Pancreas (tissue), 10 donors: ENCODE data around the gene PGM2L1. TPM values are rescaled to one million over a fixed set of nuclear protein-coding genes. Genes with fewer than 3 reads are reported as not detected.
A peak's percentile ranks its signal among the peaks of the same experiment; 100 is the strongest.
"Not testable (repeated sequence)": the region's sequence is repeated elsewhere in the genome, so short reads cannot be mapped to it uniquely, and the experiment has no call there.

Experiments used
- ATAC-seq, 4 donors: fragments of 200-7000 bp; cut with Tn5 transposase; one replicate each; pipeline versions ENCODE4 v1.8.0 to v1.9.1; 2020; ENCODE audit warnings: mild to moderate bottlenecking in 4 of 4, moderate library complexity in 4 of 4
- DNase-seq, 6 donors: peaks; one replicate each; pipeline ENCODE4 v3.0.0-alpha.2; 2020
- FAIRE-seq: peaks from 2 replicates; lab custom pipeline; 2012; peaks lifted over from hg19 to GRCh38; lab: Jason Lieb, UNC
- H3K27ac ChIP-seq, 4 donors: fragments of 200-600 bp; sonication (generic); 1 replicate in 3 of 4; 2 replicates in 1 of 4; pipeline versions ENCODE4 v1.5.0 to v1.8.0; 2020
- H3K27me3 ChIP-seq, 4 donors: fragments of 200-600 bp; one replicate each; pipeline ENCODE4 v1.8.0; 2021
- H3K36me3 ChIP-seq, 3 donors: fragments of 200-600 bp; sonication (generic) in 1 of 3; one replicate each; pipeline versions ENCODE4 v1.5.0 to v1.8.0; 2020 to 2021
- H3K4me1 ChIP-seq, 3 donors: fragments of 200-600 bp; one replicate each; pipeline ENCODE4 v1.8.0; 2021
- H3K4me3 ChIP-seq, 4 donors: fragments of 200-600 bp; sonication (generic) in 2 of 4; one replicate each; pipeline versions ENCODE4 v1.5.0 to v1.8.0; 2020 to 2021
- H3K9me3 ChIP-seq, 4 donors: fragments of 200-600 bp; one replicate each; pipeline ENCODE4 v1.8.0; 2021
- WGBS, 2 donors: extraction: QIAGEN DNeasy Blood & Tissue Kit; methylation state at CpG; one replicate each; pipeline ENCODE4 v1.1.7; 2013; 5-methylcytosine and 5-hydroxymethylcytosine counted together
- intact Hi-C, 3 donors: fragments of 100-400 bp; cut with DNase I; formaldehyde crosslinking; loops; one replicate each; pipeline versions ENCODE4 v1.11.1 to v1.14.2; 2022
- polyA plus RNA-seq, 2 donors: library from polyadenylated mRNA; stranded (reverse); fragments of 200-250 nt; gene quantifications; one replicate each; pipeline ENCODE4 v1.2.3, GENCODE V29; 2013
- total RNA-seq, 6 donors: library from RNA; stranded (reverse); fragmentation: NEBNext Ultra II Directional in 4 of 6; extraction: Animal tissue kit (Norgen Biotek cat#: 25700) in 4 of 6; gene quantifications; one replicate each; pipeline versions ENCODE4 v1.2.1 to v1.2.4, GENCODE V29; 2021 to 2023
- TF ChIP-seq, protein P1 (sequence below), 4 donors: fragments of 200-600 bp; sonication (generic) in 3 of 4; IDR thresholded peaks; one replicate each; pipeline versions ENCODE4 v1.5.0 to v1.8.0; 2021; ENCODE audit warnings: antibody characterized with exemption in 4 of 4
- donor health status: healthy with polysubstance abuse.
- donor health status: DM: no; HTN: no; CAD: no; lungs with moderate emphysema.
- donor health status: DM: no; HTN: no; CAD: no.
- donor health status: control.
- donor health status: control.
- donor health status: Bipolar disorder and iron deficiency.
- donor health status: DM: yes; HTN: yes; CAD: no.
- donor health status: DM: no; HTN: no; CAD: no.
- donor health status: DM: no; HTN: no; CAD: no.
- donor health status: DM: yes; HTN: yes; CAD: no.

Gene PGM2L1
- total and polyA plus RNA-seq, 8 donors: 0.96 to 9.5 (median 3.5) TPM

GRCh38 chr11:74339619-74340018 lies 58.6 kb downstream of the PGM2L1 start:
- H3K27me3 ChIP-seq: no peaks in the 10 kb centered on the region

GRCh38 chr11:74338963-74339362 lies 59.3 kb downstream of the PGM2L1 start:
- FAIRE-seq: no peak
- TF ChIP-seq, protein P1, sequence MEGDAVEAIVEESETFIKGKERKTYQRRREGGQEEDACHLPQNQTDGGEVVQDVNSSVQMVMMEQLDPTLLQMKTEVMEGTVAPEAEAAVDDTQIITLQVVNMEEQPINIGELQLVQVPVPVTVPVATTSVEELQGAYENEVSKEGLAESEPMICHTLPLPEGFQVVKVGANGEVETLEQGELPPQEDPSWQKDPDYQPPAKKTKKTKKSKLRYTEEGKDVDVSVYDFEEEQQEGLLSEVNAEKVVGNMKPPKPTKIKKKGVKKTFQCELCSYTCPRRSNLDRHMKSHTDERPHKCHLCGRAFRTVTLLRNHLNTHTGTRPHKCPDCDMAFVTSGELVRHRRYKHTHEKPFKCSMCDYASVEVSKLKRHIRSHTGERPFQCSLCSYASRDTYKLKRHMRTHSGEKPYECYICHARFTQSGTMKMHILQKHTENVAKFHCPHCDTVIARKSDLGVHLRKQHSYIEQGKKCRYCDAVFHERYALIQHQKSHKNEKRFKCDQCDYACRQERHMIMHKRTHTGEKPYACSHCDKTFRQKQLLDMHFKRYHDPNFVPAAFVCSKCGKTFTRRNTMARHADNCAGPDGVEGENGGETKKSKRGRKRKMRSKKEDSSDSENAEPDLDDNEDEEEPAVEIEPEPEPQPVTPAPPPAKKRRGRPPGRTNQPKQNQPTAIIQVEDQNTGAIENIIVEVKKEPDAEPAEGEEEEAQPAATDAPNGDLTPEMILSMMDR (IDR thresholded peaks at IDR 0.05): no peak
- peak; percentile 85 to 97 (median 94) for ATAC-seq
- no peak overlapping the region for H3K4me3 ChIP-seq
- peaks cover 0 to 16% (median 8%) of the 10 kb centered on the region in 3 donors for H3K4me1 ChIP-seq
- DNase-seq: peak in 3 of 6 donors; percentile 19 to 59 (median 38)
- H3K27me3 ChIP-seq: no peaks in the 10 kb centered on the region
- no peaks in the 10 kb centered on the region for H3K9me3 ChIP-seq
- H3K36me3 ChIP-seq: no peaks in the 10 kb centered on the region
- intact Hi-C loops: no loop called here
- WGBS, 2 donors: 15 to 16% methylated on average over 6 of the region's 6 CpGs
- peak overlapping the region in 1 of 4 donors; percentile 6 for H3K27ac ChIP-seq

More at GRCh38 chr11:74339619-74340018, 58.6 kb downstream of the PGM2L1 start:
- Histone ChIP-seq H3K9me3 (no peaks in the 10 kb centered on the region), H3K36me3 (no peaks in the 10 kb centered on the region), H3K27ac (peak overlapping the region in 1 of 4 donors; percentile 6), H3K4me3 (no peak overlapping the region), H3K4me1 (peaks cover 0 to 16% (median 8%) of the 10 kb centered on the region in 3 donors)
- DNase-seq: no peak
- TF ChIP-seq, protein P1 (IDR thresholded peaks at IDR 0.05): no peak
- intact Hi-C loops: no loop called here
- peak in 1 of 4 donors; percentile 15 for ATAC-seq
- FAIRE-seq: no peak

DNA sequence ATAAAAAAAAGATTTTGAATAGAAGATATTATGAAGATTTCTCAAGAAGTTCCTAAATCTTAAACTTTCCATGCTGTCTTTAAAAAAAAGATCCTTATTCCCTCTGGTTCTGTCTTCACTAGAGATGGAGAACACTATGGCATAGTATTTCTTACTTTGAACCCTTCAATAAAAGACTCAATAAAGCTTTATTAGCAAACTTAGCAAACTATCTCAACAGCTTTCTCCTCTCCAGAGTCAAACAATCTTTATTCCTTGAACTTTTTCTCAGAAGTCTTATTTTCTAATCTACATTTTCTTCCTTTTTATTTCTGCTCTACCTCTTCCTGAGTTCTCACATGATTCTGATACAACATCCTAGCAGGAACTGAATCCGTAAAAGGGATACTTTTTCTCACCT lies 65.0 kb downstream of the PGM2L1 start:
- FAIRE-seq (no peak), ATAC-seq (no peak), DNase-seq (no peak)
- H3K9me3 ChIP-seq: no peaks in the 10 kb centered on the region
- H3K27me3 ChIP-seq: no peaks in the 10 kb centered on the region
- H3K36me3 ChIP-seq: no peaks in the 10 kb centered on the region
- peaks cover 0 to 12% (median 5%) of the 10 kb centered on the region in 3 donors for H3K4me1 ChIP-seq
- intact Hi-C loops: no loop called here
- 95 to 100% methylated on average over 1 of the region's 1 CpG for WGBS, 2 donors
- no peak overlapping the region for H3K27ac ChIP-seq
- TF ChIP-seq, protein P1 (IDR thresholded peaks at IDR 0.05): no peak
- H3K4me3 ChIP-seq: no peak overlapping the region

GRCh38 chr11:74332291-74332690 lies 65.9 kb downstream of the PGM2L1 start:
- Histone ChIP-seq H3K4me1 (peaks cover 0 to 13% (median 5%) of the 10 kb centered on the region in 3 donors), H3K27ac (no peak overlapping the region), H3K36me3 (no peaks in the 10 kb centered on the region), H3K27me3 (no peaks in the 10 kb centered on the region), H3K4me3 (no peak overlapping the region), H3K9me3 (no peaks in the 10 kb centered on the region)
- 94 to 98% methylated on average over 1 of the region's 1 CpG for WGBS, 2 donors
- intact Hi-C loops: no loop called here
- TF ChIP-seq, protein P1 (IDR thresholded peaks at IDR 0.05): no peak
- FAIRE-seq: no peak
- ATAC-seq: no peak
- no peak for DNase-seq

DNA sequence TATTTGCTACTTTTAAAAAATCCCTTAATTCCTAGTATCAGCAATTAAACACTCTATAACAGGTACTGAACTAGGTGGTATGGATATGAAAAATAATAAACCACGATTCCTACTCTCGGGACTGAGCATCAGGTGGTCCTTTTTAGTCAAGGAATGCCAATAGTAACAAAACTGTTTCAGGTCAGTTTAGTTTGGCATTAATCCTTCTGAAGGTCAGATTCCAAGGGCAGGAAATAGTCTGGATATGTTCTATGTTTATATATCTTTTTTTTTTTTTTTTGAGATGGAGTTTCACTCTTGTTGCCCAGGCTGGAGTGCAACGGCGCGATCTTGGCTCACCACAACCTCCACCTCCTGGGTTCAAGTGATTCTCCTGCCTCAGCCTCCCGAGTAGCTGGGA lies 67.2 kb downstream of the PGM2L1 start:
- H3K4me1 ChIP-seq: peaks cover 9 to 24% (median 10%) of the 10 kb centered on the region in 3 donors
- H3K27ac ChIP-seq, H3K4me3 ChIP-seq, DNase-seq, H3K36me3 ChIP-seq, FAIRE-seq, intact Hi-C loops, H3K9me3 ChIP-seq, H3K27me3 ChIP-seq: not testable (repeated sequence)
- WGBS, 2 donors: 36 to 58% methylated on average over 6 of the region's 6 CpGs
- peak in 1 of 4 donors; percentile 56 for ATAC-seq
